Dendritic cell treated with granulocyte-macrophage colony-stimulating factor and Interleukin-4, amounts not matched to agents 40 ng/mL and 50 ng/mL, for 4 days (primary cell): Measurements from ENCODE around the gene RASAL1.

Experiments
- H3K27ac Mint-ChIP-seq: one replicate; pipeline ENCODE4 v1.8.0; 2022; ENCODE audit warnings: mild to moderate bottlenecking, mixed read lengths
- H3K27me3 Mint-ChIP-seq: one replicate; pipeline ENCODE4 v1.8.0; 2022; ENCODE audit warnings: mild to moderate bottlenecking, mixed read lengths
- H3K36me3 Mint-ChIP-seq: one replicate; pipeline ENCODE4 v1.8.0; 2022; ENCODE audit warnings: low read depth, mixed read lengths
- H3K4me1 Mint-ChIP-seq: one replicate; pipeline ENCODE4 v1.8.0; 2022; ENCODE audit warnings: low read depth, mixed read lengths
- H3K4me3 Mint-ChIP-seq: one replicate; pipeline ENCODE4 v1.8.0; 2022; ENCODE audit warnings: mild to moderate bottlenecking, moderate library complexity, mixed read lengths
- H3K9me3 Mint-ChIP-seq: one replicate; pipeline ENCODE4 v1.8.0; 2022; ENCODE audit warnings: mixed read lengths
- intact Hi-C: fragments of 100-400 bp; cut with micrococcal nuclease; formaldehyde crosslinking; loops from one replicate; pipeline ENCODE4 v1.15.0; 2022

The RASAL1 gene

DNA sequence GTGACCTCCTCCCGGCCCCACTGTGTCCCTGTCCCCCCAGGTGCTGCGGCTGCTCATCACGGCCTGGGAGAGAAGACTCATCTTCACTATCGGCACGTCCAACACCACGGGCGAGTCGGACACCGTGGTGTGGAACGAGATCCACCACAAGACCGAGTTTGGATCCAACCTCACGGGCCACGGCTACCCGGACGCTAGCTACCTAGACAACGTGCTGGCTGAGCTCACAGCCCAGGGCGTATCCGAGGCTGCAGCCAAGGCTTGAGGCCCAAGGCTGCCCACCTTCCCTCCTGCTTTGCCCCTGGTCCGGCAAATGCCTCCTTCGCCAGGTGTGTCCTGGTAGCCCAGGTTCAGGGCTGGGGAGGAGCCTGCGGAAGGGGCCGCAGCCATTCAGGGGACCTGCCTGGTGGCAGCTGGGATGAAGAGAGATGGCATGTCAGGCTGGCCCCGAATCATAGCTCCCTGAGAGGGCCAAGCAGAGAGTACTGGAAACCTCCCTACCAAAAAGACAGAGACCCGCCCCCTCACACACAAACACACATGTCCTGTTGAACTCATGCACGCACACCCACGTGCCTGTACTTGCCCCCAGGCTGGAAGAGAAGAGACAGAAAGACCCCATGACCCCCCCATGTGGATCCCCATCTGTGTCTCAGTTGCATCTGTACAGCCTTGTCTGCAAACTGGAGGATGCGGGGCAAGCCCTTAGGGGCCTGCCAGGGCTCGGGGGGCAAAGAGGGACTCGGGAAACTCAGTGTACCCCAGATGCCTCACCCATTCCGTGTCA is 38.7 kb downstream of the RASAL1 start:
- Mint-ChIP-seq H3K27me3 (peaks cover 37% of the 10 kb centered on the region), H3K9me3 (no peaks in the 10 kb centered on the region), H3K4me1 (peaks cover 16% of the 10 kb centered on the region), H3K4me3 (no peak overlapping the region), H3K27ac (no peak overlapping the region), H3K36me3 (peaks cover 27% of the 10 kb centered on the region)
- intact Hi-C loops, result loop anchor here (10.0 kb wide), 1 partner anchor 102 kb away; no protein-coding TSS in a partner anchor

DNA sequence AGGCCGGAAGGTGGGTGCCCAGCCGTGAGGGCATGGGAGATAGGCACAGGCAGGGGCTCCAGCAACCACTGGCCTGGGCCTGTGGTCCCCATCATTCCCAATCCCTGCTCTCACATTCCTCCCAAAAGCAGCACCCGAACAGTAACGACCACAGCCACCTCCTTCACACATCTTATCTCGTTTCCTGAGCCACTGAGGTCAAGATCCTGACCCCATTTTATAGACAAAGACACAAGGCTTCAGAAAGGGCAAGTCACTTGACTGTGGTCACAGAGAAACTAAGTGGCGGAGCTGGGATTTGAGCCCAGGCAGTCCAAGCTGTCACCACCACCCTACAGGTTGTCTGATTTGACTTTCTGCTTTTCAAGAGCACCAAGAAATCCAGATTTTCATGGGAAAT is 40.2 kb downstream of the RASAL1 start:
- peaks cover 17% of the 10 kb centered on the region for H3K36me3 Mint-ChIP-seq

DNA sequence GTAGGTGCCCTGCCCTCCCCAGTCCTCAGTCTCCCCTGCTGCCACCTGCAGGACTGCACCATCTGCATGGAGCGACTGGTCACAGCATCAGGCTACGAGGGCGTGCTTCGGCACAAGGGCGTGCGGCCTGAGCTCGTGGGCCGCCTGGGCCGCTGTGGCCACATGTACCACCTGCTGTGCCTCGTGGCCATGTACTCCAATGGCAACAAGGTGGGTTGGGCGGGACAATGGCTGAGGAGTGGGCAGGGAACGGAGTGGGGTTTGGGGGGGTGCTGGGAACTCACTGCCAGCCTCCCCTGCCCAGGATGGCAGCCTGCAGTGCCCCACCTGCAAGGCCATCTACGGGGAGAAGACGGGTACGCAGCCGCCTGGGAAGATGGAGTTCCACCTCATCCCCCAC is 40.8 kb downstream of the RASAL1 start:
- Mint-ChIP-seq H3K4me1 (peaks cover 16% of the 10 kb centered on the region), H3K36me3 (peaks cover 10% of the 10 kb centered on the region), H3K27me3 (peaks cover 55% of the 10 kb centered on the region), H3K27ac (no peak overlapping the region), H3K4me3 (no peak overlapping the region), H3K9me3 (no peaks in the 10 kb centered on the region)
- intact Hi-C loops, result loop anchor here (2.0 to 10.0 kb wide), 2 partner anchors 44 to 100 kb away; no protein-coding TSS in a partner anchor

More for the DNA sequence above, 40.2 kb downstream of the RASAL1 start:
- peaks cover 16% of the 10 kb centered on the region for H3K4me1 Mint-ChIP-seq
- intact Hi-C loops, result loop anchor here (2.0 to 10.0 kb wide), 2 partner anchors 45 to 101 kb away; no protein-coding TSS in a partner anchor
- H3K27me3 Mint-ChIP-seq, result peaks cover 50% of the 10 kb centered on the region
- no peak overlapping the region for H3K4me3 Mint-ChIP-seq
- H3K9me3 Mint-ChIP-seq, result no peaks in the 10 kb centered on the region
- no peak overlapping the region for H3K27ac Mint-ChIP-seq

DNA sequence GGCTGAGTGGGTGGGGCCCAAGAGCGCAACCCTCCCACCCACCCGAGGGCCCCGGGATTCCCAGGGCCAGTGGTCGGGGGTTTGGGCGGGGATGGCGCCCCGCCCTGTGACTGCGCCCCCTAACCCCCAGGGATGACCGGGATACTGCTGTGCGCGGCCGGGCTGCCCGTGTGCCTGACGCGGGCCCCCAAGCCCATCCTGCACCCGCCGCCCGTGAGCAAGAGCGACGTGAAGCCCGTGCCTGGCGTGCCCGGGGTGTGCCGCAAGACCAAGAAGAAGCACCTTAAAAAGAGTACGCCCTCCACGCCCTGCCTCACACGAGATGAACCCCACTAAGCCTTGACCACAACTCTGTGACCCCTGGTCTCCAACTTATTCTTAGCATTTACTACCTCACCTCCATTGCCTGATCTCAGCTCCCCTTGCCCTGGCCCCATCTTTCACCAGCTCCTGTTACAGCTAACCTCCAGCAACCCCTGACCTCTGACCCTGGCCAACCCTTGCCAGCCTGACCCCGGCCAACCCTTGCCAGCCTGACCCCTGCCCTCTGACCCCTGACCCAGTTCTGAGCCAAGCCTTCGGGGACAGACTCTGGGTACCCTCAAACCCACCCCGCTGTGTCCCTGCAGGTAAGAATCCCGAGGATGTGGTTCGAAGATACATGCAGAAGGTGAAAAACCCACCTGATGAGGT is 42.0 kb downstream of the RASAL1 start:
- H3K36me3 Mint-ChIP-seq, result no peaks in the 10 kb centered on the region
- H3K4me3 Mint-ChIP-seq, result no peak overlapping the region
- intact Hi-C loops, result loop anchor here (2.0 to 10.0 kb wide), 2 partner anchors 43 to 99 kb away; no protein-coding TSS in a partner anchor
- H3K27me3 Mint-ChIP-seq, result peaks cover 61% of the 10 kb centered on the region
- H3K4me1 Mint-ChIP-seq, result peaks cover 9% of the 10 kb centered on the region
- no peak overlapping the region for H3K27ac Mint-ChIP-seq
- no peaks in the 10 kb centered on the region for H3K9me3 Mint-ChIP-seq

DNA sequence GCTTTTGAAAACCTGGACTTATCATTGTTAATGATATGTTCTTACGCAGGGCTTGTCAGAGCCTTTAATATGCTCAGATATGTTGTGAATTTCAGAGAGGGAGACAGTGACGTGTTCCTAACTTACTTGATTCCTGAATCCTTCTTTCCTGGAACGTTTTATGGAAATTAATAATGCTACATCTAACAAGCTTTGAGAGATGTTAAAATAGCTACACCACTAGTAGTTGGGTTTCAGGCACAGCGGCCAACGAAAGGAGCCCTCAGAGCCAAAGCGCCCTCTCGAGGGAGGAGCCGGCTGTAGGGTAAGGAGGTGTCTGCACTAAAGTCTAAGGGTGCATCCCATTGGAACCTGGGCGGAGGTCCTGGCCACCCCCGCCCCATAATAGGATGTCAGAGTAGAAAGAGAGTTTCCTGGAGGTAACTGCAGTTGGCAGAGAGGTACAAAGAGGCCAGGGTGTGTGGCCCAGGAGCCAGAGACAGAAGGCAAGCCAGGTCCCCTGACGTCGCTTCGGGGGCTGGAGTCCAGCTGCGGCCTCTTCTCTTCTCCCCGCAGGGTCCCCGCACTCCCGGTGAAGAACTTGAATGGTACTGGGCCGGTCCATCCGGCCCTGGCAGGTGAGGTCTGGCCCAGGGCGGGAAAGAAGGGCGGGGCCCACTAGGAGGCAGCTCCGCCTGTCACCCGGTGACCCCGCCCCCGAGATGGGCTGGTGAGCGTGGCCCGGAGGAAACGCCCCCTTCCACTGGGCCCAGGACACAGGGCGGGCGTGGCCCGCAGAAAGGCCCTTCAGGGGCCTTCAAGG is 42.8 kb downstream of the RASAL1 start:
- intact Hi-C loops, result loop anchor here (10.0 kb wide), 1 partner anchor 98 kb away; no protein-coding TSS in a partner anchor
- Mint-ChIP-seq H3K36me3 (no peaks in the 10 kb centered on the region), H3K27ac (no peak overlapping the region), H3K4me1 (peaks cover 6% of the 10 kb centered on the region), H3K9me3 (no peaks in the 10 kb centered on the region), H3K4me3 (no peak overlapping the region), H3K27me3 (peaks cover 64% of the 10 kb centered on the region)

DNA sequence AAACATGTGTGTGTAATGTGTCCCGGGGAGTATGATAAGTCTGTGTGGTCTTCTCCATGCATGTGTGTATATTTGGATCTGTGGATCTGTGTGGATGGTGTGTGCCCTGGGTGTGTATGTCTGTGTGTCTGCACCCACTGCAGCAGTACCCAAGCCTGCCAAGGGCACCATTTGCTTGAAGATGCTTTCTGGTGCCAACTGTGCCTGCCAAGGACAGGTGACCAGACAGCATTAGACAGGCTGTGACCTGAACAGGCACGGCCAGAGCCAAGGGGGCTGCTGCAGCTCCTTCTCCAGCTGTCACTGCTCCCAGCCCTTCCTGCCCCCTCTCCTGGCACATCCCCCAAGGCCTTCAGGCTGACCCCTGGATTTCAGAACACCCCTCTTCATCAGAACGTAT is 44.1 kb downstream of the RASAL1 start:
- Mint-ChIP-seq H3K36me3 (no peaks in the 10 kb centered on the region), H3K4me3 (no peak overlapping the region), H3K27me3 (peaks cover 68% of the 10 kb centered on the region), H3K27ac (no peak overlapping the region), H3K9me3 (no peaks in the 10 kb centered on the region), H3K4me1 (peaks cover 12% of the 10 kb centered on the region)
- intact Hi-C loops, result loop anchor here (10.0 kb wide), 1 partner anchor 97 kb away; no protein-coding TSS in a partner anchor

DNA sequence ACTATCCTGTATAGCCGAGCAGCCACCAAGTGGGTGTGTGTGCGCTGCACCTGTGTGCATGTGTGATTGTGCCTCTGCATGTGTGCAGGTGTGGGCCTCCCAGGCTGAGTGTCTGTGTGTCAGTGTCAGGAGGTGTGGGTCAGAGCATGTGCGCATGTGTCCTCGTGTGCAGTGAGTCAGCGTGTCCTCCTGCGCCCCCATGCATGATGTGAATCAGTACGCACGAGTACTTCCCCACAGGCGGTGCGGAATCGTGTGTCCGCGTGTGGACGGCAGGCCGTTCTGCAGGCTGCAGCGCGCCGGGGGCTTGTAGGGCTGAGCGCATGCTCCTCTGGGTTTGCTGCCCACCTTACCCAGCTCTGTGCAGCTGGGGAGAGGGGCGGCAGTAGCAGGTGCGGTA is 44.8 kb downstream of the RASAL1 start:
- Mint-ChIP-seq H3K4me1 (peaks cover 17% of the 10 kb centered on the region), H3K36me3 (no peaks in the 10 kb centered on the region), H3K9me3 (no peaks in the 10 kb centered on the region), H3K27ac (no peak overlapping the region), H3K27me3 (peaks cover 74% of the 10 kb centered on the region), H3K4me3 (no peak overlapping the region)
- intact Hi-C loops, result loop anchor here (10.0 kb wide), 1 partner anchor 96 kb away; no protein-coding TSS in a partner anchor

DNA sequence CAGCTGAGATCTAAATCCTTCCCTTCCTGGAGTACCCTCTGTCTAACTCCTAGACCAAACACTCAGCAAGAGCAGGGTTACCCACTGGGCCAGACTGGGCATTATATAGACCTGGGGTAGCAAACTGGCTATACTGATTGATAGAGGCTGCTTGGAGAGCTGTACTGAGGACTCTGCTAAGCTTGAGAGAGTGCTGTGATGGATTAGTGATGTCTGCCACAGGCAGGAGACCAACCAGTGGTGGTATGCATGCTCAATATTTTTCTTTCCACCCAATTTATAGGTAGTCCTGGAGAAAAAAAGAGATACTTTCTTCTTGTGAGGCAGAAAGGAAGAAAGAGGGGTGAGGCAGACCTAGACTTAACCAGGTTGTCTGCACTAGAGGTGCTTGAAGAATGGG is 45.7 kb downstream of the RASAL1 start:
- Mint-ChIP-seq H3K4me1 (peaks cover 17% of the 10 kb centered on the region), H3K9me3 (no peaks in the 10 kb centered on the region), H3K36me3 (no peaks in the 10 kb centered on the region), H3K27me3 (peaks cover 75% of the 10 kb centered on the region), H3K4me3 (no peak overlapping the region), H3K27ac (no peak overlapping the region)
- intact Hi-C loops, result loop anchor here (10.0 kb wide), 1 partner anchor 95 kb away; no protein-coding TSS in a partner anchor

DNA sequence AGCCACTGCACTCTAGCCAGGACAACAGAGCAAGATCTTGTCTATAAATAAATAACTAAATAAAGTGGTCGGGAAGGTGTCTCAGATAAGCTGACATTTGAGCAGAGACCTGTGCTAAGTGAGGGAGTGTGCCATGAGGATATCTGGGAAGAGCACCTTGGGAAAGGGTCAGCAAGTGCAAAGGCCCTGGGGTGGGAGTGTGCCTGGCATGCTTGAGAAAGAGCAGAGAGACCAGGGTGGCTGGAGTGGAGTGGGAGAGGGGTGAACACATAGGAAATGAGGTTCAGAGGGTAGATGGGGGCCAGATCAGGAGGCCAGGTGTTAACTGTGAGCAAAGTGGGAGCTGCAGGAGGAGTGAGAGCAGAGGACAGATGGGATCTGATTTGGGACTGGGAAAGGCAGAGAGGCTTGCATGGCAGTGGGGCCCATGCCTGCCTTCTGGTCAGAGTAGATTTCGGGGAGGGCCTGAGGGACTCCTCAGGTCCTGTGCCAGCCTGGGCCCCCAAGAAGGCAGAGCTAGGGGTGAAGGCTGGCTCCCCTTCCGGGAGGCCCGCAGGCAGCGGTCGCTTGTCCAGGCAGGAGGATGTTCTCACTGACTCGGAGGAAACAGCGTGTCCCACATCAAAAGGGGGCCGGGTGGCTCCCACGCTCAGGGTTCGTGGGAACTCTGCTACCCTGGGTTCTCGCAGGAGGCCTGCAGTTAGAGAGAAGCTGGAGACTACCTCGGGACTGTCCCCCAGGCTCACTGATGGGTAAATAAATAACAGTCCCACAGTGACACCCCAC is 46.4 kb downstream of the RASAL1 start:
- H3K27me3 Mint-ChIP-seq, result peaks cover 73% of the 10 kb centered on the region
- intact Hi-C loops, result no loop called here
- no peaks in the 10 kb centered on the region for H3K9me3 Mint-ChIP-seq
- peaks cover 17% of the 10 kb centered on the region for H3K4me1 Mint-ChIP-seq
- no peaks in the 10 kb centered on the region for H3K36me3 Mint-ChIP-seq
- H3K27ac Mint-ChIP-seq, result no peak overlapping the region
- no peak overlapping the region for H3K4me3 Mint-ChIP-seq

DNA sequence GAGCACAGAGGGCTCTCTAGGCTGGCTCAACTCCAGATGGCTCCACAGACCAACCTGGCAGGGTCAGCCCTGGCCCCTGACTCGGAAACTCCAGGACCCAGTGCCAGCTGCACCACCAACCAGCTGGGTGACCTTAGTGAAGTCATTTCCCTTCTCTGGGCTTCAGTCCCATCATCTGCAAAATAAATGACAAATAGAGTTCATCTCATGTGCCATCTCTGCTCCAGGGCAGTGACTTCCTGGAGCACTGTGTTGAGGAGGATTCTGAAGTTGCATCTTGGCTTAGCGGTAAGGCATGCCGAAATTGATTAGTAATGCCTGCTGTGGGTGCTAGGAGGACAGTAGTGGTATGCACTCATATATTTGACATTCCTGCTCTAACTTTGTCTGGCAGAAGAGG is 47.5 kb downstream of the RASAL1 start:
- no peaks in the 10 kb centered on the region for H3K36me3 Mint-ChIP-seq
- no peak overlapping the region for H3K4me3 Mint-ChIP-seq
- peaks cover 70% of the 10 kb centered on the region for H3K27me3 Mint-ChIP-seq
- H3K9me3 Mint-ChIP-seq, result no peaks in the 10 kb centered on the region
- peaks cover 17% of the 10 kb centered on the region for H3K4me1 Mint-ChIP-seq
- no peak overlapping the region for H3K27ac Mint-ChIP-seq
- intact Hi-C loops, result no loop called here

DNA sequence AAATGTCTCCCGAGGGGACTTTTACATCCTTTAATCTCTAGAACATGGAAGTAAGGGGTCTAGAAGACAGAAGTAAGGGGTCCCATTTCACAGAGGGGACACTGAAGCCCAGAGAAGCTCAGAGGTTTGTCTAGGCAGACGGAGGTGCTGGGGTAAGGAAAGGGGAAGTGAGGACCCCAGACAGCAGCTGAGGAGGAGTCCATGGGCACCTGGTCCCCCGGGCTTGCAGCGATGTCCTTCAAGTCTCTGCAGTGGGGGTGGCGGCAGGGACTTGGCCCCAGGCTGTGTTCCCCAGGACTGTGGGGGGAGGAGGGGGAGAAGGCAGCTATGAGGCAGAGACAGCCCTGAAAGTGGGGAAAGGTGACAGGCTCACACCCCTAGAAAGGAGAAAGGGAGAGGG is 48.4 kb downstream of the RASAL1 start:
- Mint-ChIP-seq H3K4me3 (no peak overlapping the region), H3K36me3 (no peaks in the 10 kb centered on the region), H3K9me3 (no peaks in the 10 kb centered on the region), H3K27ac (no peak overlapping the region), H3K4me1 (peaks cover 11% of the 10 kb centered on the region), H3K27me3 (peaks cover 64% of the 10 kb centered on the region)
- intact Hi-C loops, result no loop called here

DNA sequence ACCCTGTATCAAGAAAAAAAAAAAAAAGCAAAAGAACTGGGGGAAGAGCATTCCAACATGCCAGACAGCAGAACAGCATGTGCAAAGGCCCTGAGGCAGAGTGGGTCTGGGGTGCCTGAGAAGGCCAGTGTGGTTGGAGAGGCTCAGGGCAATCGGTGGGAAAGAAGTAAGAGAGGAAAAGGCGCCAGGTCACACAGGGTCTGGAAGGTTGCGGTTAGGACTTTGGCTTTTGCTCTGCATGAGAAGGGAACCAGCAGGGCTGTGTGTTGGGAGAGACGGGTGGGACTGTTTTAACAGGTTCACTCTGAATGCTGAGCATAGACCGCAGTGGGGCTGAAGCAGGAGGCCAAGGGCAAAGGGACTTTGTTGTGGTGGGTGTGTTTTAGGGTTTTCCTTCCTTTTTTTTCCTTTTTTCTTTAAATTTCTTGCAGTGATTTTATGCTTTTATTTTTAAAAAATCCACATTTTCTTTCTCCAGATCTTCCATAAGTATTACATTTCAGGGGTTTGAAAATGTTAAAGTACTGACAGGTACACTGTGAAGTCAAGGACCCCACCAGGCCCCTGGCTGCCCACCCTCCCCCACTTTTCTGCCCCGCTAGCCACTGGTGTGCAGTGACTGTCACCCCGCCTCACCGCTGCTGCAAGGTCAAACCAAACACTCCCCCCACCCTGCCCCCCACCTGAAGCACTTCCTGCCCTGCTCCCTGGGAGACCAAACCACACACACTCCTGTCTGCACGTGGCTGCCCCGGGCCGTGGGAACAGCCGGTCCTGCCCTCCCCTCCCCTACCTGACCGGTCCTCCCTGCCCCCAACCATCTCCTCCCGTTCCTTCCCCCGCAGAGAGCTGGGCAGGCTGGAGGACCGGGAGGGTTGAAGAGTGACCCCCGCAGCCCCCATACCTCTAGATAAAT is 49.1 kb downstream of the RASAL1 start:
- H3K27me3 Mint-ChIP-seq, result peaks cover 63% of the 10 kb centered on the region
- no peak overlapping the region for H3K27ac Mint-ChIP-seq
- H3K36me3 Mint-ChIP-seq, result no peaks in the 10 kb centered on the region
- no peak overlapping the region for H3K4me3 Mint-ChIP-seq
- peaks cover 11% of the 10 kb centered on the region for H3K4me1 Mint-ChIP-seq
- no peaks in the 10 kb centered on the region for H3K9me3 Mint-ChIP-seq
- intact Hi-C loops, result no loop called here
